ENCODE data around the gene RGSL1. TPM values are rescaled to one million over a fixed set of nuclear protein-coding genes. Genes with fewer than 3 reads are reported as not detected.

The RGSL1 gene
- total RNA-seq, 1 experiment from 2014 or later, result not detected

DNA sequence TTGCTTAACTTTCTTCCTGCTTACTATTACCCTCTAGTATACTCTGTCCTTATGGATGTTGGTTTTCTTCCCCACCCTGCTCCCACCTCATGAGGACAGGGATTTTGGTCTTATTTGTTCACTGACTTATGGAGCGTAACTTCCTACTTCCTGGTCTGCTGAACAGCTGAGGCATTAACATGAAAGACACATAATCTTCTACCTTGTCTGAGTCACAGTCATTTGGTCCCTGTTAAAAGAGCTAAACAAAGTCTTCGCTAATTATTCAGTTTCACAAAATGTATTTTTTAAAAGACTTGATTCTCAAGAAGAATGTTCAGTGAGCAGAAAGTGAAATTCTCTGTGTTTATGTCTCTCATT is 120.6 kb downstream of the RGSL1 start:
- no peaks in the 10 kb centered on the region for H3K9me3 ChIP-seq (ENCODE audit: low read length)
- H3K4me3 ChIP-seq (ENCODE audit: low read length), result no peak overlapping the region
- H3K27me3 ChIP-seq (ENCODE audit: low read length), result no peaks in the 10 kb centered on the region
- H3K4me2 ChIP-seq (ENCODE audit: low read length), result no peak overlapping the region
- H3K79me2 ChIP-seq (ENCODE audit: low read length), result no peaks in the 10 kb centered on the region
- BruUV-seq (replicated peaks), result no TSS peak
- ChIA-PET POLR2A (ENCODE audit: unreplicated experiment) (no interaction called here), CTCF (no interaction called here)
- H4K20me1 ChIP-seq (ENCODE audit: low read length), result no peaks in the 10 kb centered on the region
- H3K9ac ChIP-seq (ENCODE audit: low read length), result no peak overlapping the region
- no peak overlapping the region for H3K27ac ChIP-seq (ENCODE audit: low read length)
- no peak overlapping the region for H2AFZ ChIP-seq (ENCODE audit: low read length)
- DNase-seq (no peak), ATAC-seq (no peak)
- no peaks in the 10 kb centered on the region for H3K9me2 ChIP-seq (replicated peaks; ENCODE audit: low read length)
- H3K4me1 ChIP-seq (ENCODE audit: insufficient read depth, low read length), result peaks cover 8% of the 10 kb centered on the region
- intact Hi-C loops (cut with micrococcal nuclease), result no loop called here
- TF ChIP-seq EZH2 (IDR thresholded peaks at IDR 0.05; ENCODE audit: low read length, unreplicated experiment), result no peak
- TF ChIP-seq EZH2phosphoT487 (IDR thresholded peaks at IDR 0.05; ENCODE audit: borderline replicate concordance, low read length), result no peak
- TF ChIP-seq, protein P1, sequence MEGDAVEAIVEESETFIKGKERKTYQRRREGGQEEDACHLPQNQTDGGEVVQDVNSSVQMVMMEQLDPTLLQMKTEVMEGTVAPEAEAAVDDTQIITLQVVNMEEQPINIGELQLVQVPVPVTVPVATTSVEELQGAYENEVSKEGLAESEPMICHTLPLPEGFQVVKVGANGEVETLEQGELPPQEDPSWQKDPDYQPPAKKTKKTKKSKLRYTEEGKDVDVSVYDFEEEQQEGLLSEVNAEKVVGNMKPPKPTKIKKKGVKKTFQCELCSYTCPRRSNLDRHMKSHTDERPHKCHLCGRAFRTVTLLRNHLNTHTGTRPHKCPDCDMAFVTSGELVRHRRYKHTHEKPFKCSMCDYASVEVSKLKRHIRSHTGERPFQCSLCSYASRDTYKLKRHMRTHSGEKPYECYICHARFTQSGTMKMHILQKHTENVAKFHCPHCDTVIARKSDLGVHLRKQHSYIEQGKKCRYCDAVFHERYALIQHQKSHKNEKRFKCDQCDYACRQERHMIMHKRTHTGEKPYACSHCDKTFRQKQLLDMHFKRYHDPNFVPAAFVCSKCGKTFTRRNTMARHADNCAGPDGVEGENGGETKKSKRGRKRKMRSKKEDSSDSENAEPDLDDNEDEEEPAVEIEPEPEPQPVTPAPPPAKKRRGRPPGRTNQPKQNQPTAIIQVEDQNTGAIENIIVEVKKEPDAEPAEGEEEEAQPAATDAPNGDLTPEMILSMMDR (conservative IDR thresholded peaks at IDR 0.05; ENCODE audit: low read depth, low read length), result no peak
- no peaks in the 10 kb centered on the region for H3K36me3 ChIP-seq (ENCODE audit: low read depth, low read length)
- H3F3A ChIP-seq (ENCODE audit: low read length, unreplicated experiment), result no peaks in the 10 kb centered on the region

DNA sequence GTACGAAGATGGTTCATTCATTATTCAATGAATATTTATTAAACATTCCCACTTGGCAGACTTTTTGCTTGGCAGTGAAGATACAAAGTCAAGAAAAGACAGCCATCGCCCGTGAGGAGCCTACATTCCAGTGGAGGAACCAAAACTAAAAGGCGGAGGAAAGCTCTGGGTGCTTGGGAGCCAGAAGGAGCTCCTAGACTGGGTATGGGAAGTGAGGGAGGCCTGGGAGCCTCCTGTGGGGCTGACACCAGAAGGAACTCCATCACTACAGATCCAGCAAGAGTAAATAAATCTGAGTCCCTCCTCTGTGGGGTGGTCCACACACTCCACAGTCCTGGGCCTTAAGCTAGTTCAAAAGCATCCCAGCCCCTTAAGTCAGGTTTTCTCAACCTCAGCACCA is 124.2 kb downstream of the RGSL1 start:
- Histone ChIP-seq H3K9me2 (replicated peaks; ENCODE audit: low read length) (no peaks in the 10 kb centered on the region), H3K4me2 (ENCODE audit: low read length) (no peak overlapping the region), H3K27me3 (ENCODE audit: low read length) (no peaks in the 10 kb centered on the region), H3K4me3 (ENCODE audit: low read length) (no peak overlapping the region), H3K4me1 (ENCODE audit: insufficient read depth, low read length) (peaks cover 14% of the 10 kb centered on the region), H3K79me2 (ENCODE audit: low read length) (no peaks in the 10 kb centered on the region), H3K36me3 (ENCODE audit: low read depth, low read length) (no peaks in the 10 kb centered on the region), H3K9ac (ENCODE audit: low read length) (no peak overlapping the region), H3F3A (ENCODE audit: low read length, unreplicated experiment) (no peaks in the 10 kb centered on the region), H3K27ac (ENCODE audit: low read length) (no peak overlapping the region), H3K9me3 (ENCODE audit: low read length) (no peaks in the 10 kb centered on the region), H2AFZ (ENCODE audit: low read length) (no peak overlapping the region), H4K20me1 (ENCODE audit: low read length) (no peaks in the 10 kb centered on the region)
- ChIA-PET POLR2A (ENCODE audit: unreplicated experiment) (no interaction called here), CTCF (no interaction called here)
- ATAC-seq (no peak), DNase-seq (no peak)
- intact Hi-C loops (cut with micrococcal nuclease), result no loop called here
- BruUV-seq (replicated peaks), result no TSS peak
- TF ChIP-seq EZH2phosphoT487 (IDR thresholded peaks at IDR 0.05; ENCODE audit: borderline replicate concordance, low read length) (no peak), EZH2 (IDR thresholded peaks at IDR 0.05; ENCODE audit: low read length, unreplicated experiment) (no peak)
- TF ChIP-seq, protein P1 (conservative IDR thresholded peaks at IDR 0.05; ENCODE audit: low read depth, low read length), result no peak

DNA sequence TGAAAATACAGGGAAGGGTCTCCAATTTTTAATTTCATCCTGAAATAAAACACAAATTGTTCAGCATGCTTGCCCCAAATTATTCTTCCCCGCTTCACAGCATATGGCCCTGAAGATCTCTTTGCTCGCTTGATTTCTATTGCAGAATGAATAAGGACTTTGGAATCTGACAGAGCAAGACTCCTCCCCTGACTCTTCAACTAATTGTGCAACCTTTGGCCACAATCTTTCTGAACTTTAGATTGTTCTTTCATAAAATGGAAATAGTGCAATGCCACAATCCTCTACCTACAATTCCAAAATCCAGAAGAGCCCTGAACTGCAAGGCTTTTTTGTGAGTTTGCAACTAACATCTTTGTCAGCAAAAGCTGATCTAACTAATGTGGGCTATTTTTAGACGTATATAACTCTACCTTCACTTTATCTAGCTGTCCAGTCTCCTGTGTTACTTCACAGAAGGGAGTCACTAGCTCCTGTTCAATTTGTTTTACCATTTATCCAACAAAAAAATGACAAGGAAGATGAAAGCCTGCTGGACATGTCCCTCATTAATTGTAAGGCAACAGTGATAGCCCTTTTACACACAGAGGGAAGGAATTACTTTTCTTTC is 125.7 kb downstream of the RGSL1 start:
- Histone ChIP-seq H2AFZ (ENCODE audit: low read length) (0 out of 2 replicates have a peak overlapping the region, but pooled peaks have one; percentile 42), H3K4me3 (ENCODE audit: low read length) (peak overlapping the region; percentile 44; the same call in 1 of the 2 replicates), H3K4me1 (ENCODE audit: insufficient read depth, low read length) (peaks cover 14% of the 10 kb centered on the region), H3K4me2 (ENCODE audit: low read length) (peak overlapping the region; percentile 70), H3K9me2 (replicated peaks; ENCODE audit: low read length) (no peaks in the 10 kb centered on the region), H4K20me1 (ENCODE audit: low read length) (no peaks in the 10 kb centered on the region), H3F3A (ENCODE audit: low read length, unreplicated experiment) (no peaks in the 10 kb centered on the region), H3K9me3 (ENCODE audit: low read length) (no peaks in the 10 kb centered on the region), H3K36me3 (ENCODE audit: low read depth, low read length) (no peaks in the 10 kb centered on the region), H3K27me3 (ENCODE audit: low read length) (no peaks in the 10 kb centered on the region), H3K9ac (ENCODE audit: low read length) (no peak overlapping the region), H3K27ac (ENCODE audit: low read length) (no peak overlapping the region), H3K79me2 (ENCODE audit: low read length) (no peaks in the 10 kb centered on the region)
- CTCF ChIA-PET, result no interaction called here
- intact Hi-C loops (cut with micrococcal nuclease), result no loop called here
- DNase-seq (peak; percentile 75), ATAC-seq (no peak)
- TF ChIP-seq EZH2phosphoT487 (IDR thresholded peaks at IDR 0.05; ENCODE audit: borderline replicate concordance, low read length) (no peak), EZH2 (IDR thresholded peaks at IDR 0.05; ENCODE audit: low read length, unreplicated experiment) (no peak)
- TF ChIP-seq, protein P1 (conservative IDR thresholded peaks at IDR 0.05; ENCODE audit: low read depth, low read length), result no peak
- BruUV-seq (replicated peaks), result no TSS peak
- POLR2A ChIA-PET (ENCODE audit: unreplicated experiment), result no interaction called here
